COLO829 (cell line): ENCODE measurements around the gene TIAM2.

Source experiments
- DNase-seq: peaks from one replicate; pipeline ENCODE4 v3.0.0; 2012; ENCODE audit warnings: low spot score

Gene TIAM2

DNA sequence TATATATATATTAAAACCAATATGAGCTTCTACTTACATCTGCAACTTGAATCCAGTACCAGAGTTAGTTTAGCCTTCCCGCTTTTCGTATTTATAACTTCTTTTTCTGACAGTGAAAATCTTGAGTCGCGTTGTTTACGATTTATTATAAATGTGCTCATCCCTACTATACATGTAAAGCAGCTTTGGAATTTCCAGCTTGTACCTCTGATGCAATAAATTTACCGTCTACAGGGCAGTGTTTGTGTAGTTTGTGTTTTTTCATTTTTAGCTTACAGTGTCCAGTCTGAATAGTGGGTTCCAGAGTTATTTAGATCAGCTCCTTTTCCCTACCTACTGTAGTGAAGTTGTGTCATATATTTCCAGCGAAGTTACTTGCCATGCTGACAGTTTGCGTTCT, 66.3 kb downstream of the TIAM2 start:
- no peak for DNase-seq

DNA sequence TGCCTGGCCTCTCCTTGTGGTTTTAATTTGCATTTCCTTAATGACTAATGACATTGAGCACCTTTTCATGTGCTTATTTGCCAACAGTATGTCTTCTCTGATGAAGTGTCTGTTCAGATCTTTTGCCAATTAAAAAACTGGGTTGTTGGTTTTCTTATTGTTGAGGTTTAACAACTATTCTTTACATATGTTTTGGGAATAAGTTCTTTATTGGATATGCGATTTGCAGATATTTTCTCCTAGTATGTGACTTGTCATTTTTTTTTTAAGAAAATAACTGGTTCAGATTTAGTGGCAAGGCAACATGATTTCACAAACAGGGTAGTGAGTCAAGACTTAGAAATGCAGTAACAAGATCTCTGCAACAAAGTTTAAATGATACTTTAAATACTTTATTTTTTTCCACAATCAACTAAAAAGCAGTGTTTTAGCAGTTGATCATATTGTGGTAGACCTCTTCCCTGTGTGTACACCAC, 67.8 kb downstream of the TIAM2 start:
- DNase-seq: no peak

GRCh38 chr6:155064303-155064702, 69.2 kb downstream of the TIAM2 start:
- DNase-seq: no peak

DNA sequence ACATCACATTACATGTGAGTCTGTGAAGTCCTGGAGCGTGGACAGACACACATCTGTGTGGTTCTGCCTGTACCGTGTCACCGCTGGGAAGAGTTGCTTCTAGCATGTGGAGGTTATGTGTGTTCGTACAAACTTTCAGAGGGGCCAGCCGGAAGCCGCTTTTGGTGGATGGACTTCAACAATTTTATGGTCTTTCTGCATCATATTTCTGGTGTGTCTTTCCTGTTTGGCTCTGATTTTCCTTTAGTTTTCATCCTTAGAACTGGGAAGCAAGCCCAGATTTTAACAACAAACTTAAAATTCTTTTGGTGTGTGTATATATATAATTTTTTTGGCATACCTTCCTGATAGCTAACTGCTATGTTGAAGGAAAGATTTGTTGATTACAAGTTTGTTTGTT, 71.2 kb downstream of the TIAM2 start:
- DNase-seq: no peak

- DNase-seq: no peak
Observed at GRCh38 chr6:155066921-155067680, 72.0 kb downstream of the TIAM2 start.

- no peak for DNase-seq
Observed at GRCh38 chr6:155067956-155068615, 73.0 kb downstream of the TIAM2 start.

DNA sequence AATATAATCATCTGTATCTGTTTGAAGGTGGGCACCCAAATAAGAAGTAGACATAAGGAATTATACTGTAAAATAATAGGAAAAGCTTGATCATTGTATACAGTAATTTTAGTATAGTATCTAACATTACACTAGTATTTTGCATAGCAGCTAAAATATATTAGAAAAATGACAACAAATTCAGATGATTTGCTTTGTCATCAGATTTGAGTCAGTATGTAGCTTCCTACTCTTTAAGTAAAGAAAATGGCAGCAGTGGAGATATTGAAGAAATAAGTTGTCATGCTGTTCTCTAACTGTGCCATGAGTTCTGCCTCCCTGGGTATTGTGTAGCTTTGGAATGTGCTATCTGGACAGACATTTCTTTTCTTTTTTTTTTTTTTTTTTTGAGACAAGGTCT, 74.4 kb downstream of the TIAM2 start:
- DNase-seq: no peak

- DNase-seq: no peak
Observed at GRCh38 chr6:155075930-155076695, 81.0 kb downstream of the TIAM2 start.

- DNase-seq: no peak
Observed at GRCh38 chr6:155077331-155077730, 82.2 kb downstream of the TIAM2 start.

DNA sequence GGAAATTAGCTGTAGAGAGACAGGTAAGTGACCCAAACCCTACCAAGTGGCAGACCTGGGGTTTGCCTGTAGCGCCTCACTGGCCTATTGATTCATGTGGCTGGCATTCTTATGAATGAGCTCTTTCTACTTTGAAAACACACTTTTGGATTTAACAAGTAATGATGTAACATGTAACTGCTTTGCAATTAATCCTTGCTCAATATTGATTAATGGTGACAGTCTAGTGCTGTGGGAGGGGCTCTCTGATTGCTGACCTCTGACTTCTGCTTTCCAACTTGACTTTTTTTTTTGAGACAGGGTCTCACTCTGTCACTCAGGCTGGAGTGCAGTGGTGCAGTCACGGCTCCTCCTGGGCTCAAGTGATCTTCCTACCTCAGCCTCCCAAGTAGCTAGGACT, 82.7 kb downstream of the TIAM2 start:
- DNase-seq: no peak

DNA sequence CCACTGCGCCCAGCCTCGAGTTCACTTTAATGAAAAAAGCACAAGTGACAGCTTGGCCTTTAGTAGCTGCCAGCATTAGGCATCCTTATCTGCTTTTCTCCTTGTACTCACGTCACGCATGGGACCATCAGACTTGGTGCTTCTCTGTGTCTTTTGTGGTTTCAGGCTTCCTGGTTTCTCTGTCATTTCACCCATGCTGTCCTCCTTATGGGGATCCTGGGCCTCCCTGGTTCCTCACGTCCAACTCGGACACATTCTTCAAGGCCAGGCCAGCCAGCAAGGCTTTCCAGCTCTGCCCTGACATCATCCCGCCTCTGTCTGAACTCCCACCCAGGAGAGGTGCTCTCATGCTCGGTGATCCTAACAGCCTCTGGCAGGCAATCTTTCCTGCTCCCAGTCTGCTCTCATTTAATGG, 83.2 kb downstream of the TIAM2 start:
- DNase-seq: no peak

DNA sequence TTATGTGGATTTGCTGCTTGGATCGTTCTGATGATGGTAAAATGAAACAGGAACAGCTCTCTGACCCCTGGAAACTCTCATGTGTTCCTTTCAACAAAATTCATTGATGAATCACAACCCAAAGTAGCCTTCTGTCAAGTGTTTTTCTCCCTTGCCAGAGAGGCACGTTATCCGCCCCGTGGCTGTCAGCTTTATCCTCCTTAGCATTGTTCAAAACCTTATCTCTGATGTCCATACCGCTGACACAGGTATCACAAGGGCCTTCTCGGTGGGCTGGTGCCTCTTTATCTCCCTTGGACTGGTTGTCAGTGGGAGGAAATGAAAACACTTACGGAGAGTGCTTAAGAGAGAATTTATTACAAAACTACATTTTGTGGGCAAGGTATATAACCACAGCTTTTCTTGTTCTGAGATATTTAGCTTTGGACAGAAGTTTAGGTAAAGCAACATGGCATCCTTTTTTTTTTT, 84.9 kb downstream of the TIAM2 start:
- DNase-seq: no peak

DNA sequence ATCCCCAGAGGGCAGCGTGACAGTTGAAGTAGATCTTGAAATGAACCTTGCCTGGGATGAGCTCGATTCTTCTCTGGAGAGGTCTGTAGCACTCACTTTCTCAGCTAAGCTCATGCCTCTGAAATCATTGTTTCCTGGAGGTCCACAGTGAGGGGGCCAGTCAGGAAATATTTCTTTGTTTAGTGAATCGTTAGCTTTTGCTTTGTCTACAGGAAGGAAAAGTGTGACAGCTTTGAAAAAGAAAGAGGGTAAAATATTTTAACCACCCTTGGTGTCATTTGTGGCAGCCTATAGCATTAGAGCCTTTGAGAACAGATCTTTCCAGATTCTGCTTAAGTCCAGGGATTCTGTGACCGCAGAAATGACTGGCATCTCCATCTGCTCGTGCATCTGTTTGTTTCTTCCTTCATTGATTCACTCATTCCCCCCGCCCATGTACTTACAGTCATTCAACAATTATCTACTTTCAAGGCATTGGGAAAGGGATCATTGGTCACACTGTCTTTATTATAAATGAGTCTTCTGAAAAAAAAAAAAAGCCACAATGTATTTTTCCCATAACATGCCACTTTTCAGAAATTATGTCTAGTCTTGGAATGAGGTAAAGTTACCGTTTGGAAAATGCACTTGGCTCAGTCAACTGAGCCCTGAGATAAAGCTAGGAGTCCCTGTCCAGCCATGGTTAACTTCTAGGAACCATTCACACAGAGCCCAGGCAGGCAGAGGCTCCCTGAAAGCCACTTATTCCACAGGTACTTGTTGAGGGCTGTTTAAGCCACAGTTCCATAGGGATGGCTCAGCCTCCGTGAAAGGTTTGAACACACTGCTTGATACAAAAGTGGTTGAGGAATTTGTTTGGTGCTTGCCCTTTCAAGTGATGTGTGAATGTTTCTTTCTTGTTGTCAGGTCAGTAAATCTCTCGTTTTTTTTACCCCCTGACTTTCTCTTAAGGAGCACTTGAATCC, 86.0 kb downstream of the TIAM2 start:
- DNase-seq: no peak

GRCh38 chr6:155084431-155085123, 89.5 kb downstream of the TIAM2 start:
- DNase-seq: peak; percentile 72

DNA sequence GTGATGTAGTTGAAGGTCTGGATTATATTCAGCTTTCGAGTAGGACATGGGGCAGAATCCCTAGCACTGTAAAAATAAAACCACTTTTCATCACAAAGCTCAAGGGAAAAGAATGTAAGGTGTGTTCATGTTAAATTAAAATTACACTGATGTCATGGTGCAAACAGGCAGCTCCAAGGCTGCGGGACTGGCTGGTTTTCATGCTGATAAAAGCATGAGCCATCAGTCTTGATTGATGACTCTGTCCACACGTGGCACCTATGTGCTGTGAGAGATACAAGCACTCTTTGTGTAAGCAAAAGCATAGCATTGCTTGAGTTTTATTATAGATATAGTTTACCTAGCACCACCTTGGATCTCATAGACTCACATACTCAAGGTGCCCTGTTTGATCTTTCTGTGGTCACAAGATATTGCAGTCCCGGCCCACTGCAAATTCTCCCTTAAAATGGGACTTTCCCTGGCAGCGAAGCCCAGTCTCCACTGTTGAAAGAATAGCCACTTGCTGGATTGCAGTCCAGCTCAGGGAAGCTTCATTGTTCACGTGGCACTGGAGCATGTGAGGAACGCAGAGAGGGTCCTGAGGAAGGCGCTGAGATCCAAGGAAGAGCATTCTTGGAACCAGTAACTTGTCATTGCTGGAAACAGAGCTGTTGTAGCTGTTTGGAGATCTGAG, 90.6 kb downstream of the TIAM2 start:
- no peak for DNase-seq

DNA sequence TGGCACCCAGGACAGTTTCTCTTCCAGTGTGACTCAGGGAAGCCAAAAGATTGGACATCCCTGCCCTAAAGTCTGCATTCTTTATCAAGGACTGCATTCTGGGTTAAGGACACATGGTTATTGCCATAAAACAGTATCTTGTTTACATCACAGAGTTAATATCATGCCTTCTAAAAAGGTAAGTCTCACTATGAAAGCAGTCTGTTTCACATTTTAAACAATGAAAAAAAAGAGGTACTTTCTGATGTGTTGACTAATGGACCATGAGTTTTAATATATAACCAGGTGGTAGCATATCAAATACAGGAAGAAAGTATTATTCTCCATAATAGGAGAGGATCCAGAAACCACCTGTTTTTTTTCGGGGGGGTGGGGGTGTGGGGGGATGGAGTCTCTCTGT, 93.7 kb downstream of the TIAM2 start:
- DNase-seq: no peak

- no peak for DNase-seq
Observed at GRCh38 chr6:155089746-155090145, 94.6 kb downstream of the TIAM2 start.

- no peak for DNase-seq
Observed at GRCh38 chr6:155090166-155090565, 95.1 kb downstream of the TIAM2 start.

- no peak for DNase-seq
Observed at GRCh38 chr6:155091756-155092155, 96.6 kb downstream of the TIAM2 start.

DNA sequence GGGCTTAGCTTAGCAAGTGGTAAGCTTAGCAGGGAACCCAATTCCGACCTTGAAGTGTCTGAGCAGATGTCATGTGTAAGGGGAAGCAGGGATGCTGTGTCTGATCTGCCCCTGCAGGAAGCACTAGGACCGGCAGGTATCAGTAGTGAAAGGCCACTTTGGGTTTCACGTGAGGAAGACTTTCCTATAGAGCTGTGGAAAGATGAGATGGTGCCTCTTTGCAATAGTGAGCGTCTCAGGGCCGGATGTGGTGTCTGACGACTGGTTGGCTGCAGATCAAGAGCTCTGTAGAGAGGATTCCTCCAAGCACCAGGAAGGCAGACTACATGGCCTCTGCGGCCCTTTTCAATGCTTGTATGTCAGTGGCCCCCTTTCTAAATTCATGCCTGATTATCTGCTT, 98.3 kb downstream of the TIAM2 start:
- no peak for DNase-seq
